ENCODE results near the gene SMS. TPM values are rescaled to one million over a fixed set of nuclear protein-coding genes. Genes with fewer than 3 reads are reported as not detected.

Gene SMS
- total RNA-seq, 1 donor from 2014 or later, result 66.3 TPM

- ChIA-PET POLR2A (no interaction called here), CTCF (no interaction called here)
- Mint-ChIP-seq H3K9me3 (no peaks in the 10 kb centered on the region), H3K36me3 (ENCODE audit: low read depth) (no peaks in the 10 kb centered on the region), H3K27ac (no peak overlapping the region), H3K4me3 (no peak overlapping the region), H3K4me1 (peaks cover 2% of the 10 kb centered on the region), H3K27me3 (no peaks in the 10 kb centered on the region)
- DNase-seq, result no peak
- intact Hi-C loops (cut with micrococcal nuclease), result no loop called here
- no peak for TF ChIP-seq CTCF (IDR thresholded peaks at IDR 0.05)
- no peak for ATAC-seq (ENCODE audit: low read depth)
These were observed 9.5 kb upstream of the SMS start for GRCh38 chrX:21930986-21931385.

- Mint-ChIP-seq H3K9me3 (no peaks in the 10 kb centered on the region), H3K4me1 (no peaks in the 10 kb centered on the region), H3K27ac (no peak overlapping the region), H3K36me3 (ENCODE audit: low read depth) (no peaks in the 10 kb centered on the region), H3K27me3 (no peaks in the 10 kb centered on the region), H3K4me3 (no peak overlapping the region)
- ChIA-PET POLR2A (no interaction called here), CTCF (no interaction called here)
- no peak for ATAC-seq (ENCODE audit: low read depth)
- no peak for TF ChIP-seq CTCF (IDR thresholded peaks at IDR 0.05)
- no peak for DNase-seq
- intact Hi-C loops (cut with micrococcal nuclease), result no loop called here
These were observed 8.1 kb upstream of the SMS start for GRCh38 chrX:21932292-21933002.

GRCh38 chrX:21933077-21933476 is 7.4 kb upstream of the SMS start:
- CTCF ChIA-PET, result no interaction called here
- Mint-ChIP-seq H3K27ac (no peak overlapping the region), H3K9me3 (no peaks in the 10 kb centered on the region), H3K4me3 (no peak overlapping the region), H3K36me3 (ENCODE audit: low read depth) (no peaks in the 10 kb centered on the region), H3K27me3 (no peaks in the 10 kb centered on the region), H3K4me1 (no peaks in the 10 kb centered on the region)
- intact Hi-C loops (cut with micrococcal nuclease), result no loop called here
- no peak for TF ChIP-seq CTCF (IDR thresholded peaks at IDR 0.05)
- POLR2A ChIA-PET, result no interaction called here
- DNase-seq (no peak), ATAC-seq (ENCODE audit: low read depth) (no peak)

GRCh38 chrX:21934414-21934813 is 6.1 kb upstream of the SMS start:
- DNase-seq, result no peak
- intact Hi-C loops (cut with micrococcal nuclease), result no loop called here
- Mint-ChIP-seq H3K4me1 (no peaks in the 10 kb centered on the region), H3K27me3 (no peaks in the 10 kb centered on the region), H3K36me3 (ENCODE audit: low read depth) (no peaks in the 10 kb centered on the region), H3K27ac (no peak overlapping the region), H3K4me3 (no peak overlapping the region), H3K9me3 (no peaks in the 10 kb centered on the region)
- TF ChIP-seq CTCF (IDR thresholded peaks at IDR 0.05), result no peak
- no peak for ATAC-seq (ENCODE audit: low read depth)
- POLR2A ChIA-PET, result interaction anchor here (0.5 to 1.1 kb wide), 2 partner anchors 30 to 95 kb away, joined by 3 to 4 read pairs; partner anchors contain the start of gene MBTPS2
- CTCF ChIA-PET, result no interaction called here

GRCh38 chrX:21939906-21940305 is 603 bp upstream of the SMS start:
- TF ChIP-seq CTCF (IDR thresholded peaks at IDR 0.05), result no peak
- peaks cover 2% of the 10 kb centered on the region for H3K36me3 Mint-ChIP-seq (ENCODE audit: low read depth)
- no peak for DNase-seq
- no peak for ATAC-seq (ENCODE audit: low read depth)
- H3K27ac Mint-ChIP-seq, result peak overlapping the region; percentile 82
- intact Hi-C loops (cut with micrococcal nuclease), result loop anchor here (2.0 to 5.0 kb wide), 4 partner anchors 35 to 587 kb away; partner anchors contain the start of gene MBTPS2
- POLR2A ChIA-PET, result no interaction called here
- peaks cover 27% of the 10 kb centered on the region for H3K4me1 Mint-ChIP-seq
- no peaks in the 10 kb centered on the region for H3K9me3 Mint-ChIP-seq
- CTCF ChIA-PET, result interaction anchor here (0.5 kb wide), 1 partner anchor 194 kb away, joined by 3 read pairs; no protein-coding TSS in a partner anchor
- H3K27me3 Mint-ChIP-seq, result no peaks in the 10 kb centered on the region
- H3K4me3 Mint-ChIP-seq, result peak overlapping the region; percentile 83

All from activated B cell treated with CpG ODN at 0.5 μM for 24 hours (primary cell).